ENCODE data around the gene CWC27.

Gene CWC27

DNA sequence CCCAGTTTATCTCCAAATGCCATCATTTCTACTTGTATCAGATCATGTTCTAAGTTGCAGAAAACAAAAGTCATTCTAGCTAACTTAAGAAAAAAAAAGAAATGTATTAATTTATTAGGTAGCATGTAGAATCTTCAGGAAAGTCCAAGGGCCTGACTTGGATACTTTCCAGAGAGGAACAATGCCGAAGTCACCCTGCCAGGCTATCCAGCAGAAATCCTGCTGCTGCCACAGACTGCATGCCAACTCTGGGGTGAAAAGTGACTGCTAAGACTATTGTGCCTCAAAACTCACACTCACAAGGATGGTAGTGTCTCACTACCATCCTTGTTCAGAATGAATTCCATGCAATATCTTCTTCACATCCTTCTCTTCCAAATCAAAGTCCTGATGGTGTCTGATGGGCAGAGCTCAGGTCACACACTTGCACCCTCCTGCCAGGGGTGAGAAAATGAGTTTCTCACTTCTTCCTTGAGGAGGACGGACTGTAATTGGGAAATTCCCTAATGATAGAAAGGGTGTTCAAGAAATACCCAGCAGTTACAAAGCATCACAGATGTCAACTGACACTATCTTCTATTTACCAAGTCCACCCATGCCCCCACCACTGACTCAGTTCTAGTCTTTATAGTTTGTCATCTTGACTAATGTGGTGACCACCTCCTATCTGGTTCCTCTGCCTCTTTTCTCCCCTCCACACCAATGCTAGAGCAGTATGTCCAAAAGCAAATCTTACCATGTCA, 279.4 kb downstream of the CWC27 start:
- no peaks in the 10 kb centered on the region for H3K36me3 ChIP-seq (ENCODE audit: insufficient read depth, low read length)
- H2AFZ ChIP-seq (ENCODE audit: low read length) = no peak overlapping the region
- H3K4me2 ChIP-seq (ENCODE audit: low read length) = no peak overlapping the region
- H3F3A ChIP-seq (ENCODE audit: insufficient read depth, low read length) = no peaks in the 10 kb centered on the region
- TF ChIP-seq EZH2 (IDR thresholded peaks at IDR 0.05; ENCODE audit: borderline replicate concordance, low read length) (no peak), CTCF (IDR thresholded peaks at IDR 0.05; ENCODE audit: low read length) (no peak)
- peaks cover 43% of the 10 kb centered on the region for H3K4me1 ChIP-seq (ENCODE audit: insufficient read depth, low read length, severe bottlenecking)
- H3K27me3 ChIP-seq (ENCODE audit: insufficient read depth, low read length) = no peaks in the 10 kb centered on the region
- no peaks in the 10 kb centered on the region for H3K9me3 ChIP-seq (ENCODE audit: low read length)
- H3K27ac ChIP-seq (ENCODE audit: low read depth, low read length, poor library complexity, severe bottlenecking) = peak overlapping the region; percentile 4
- no peak overlapping the region for H3K4me3 ChIP-seq (ENCODE audit: low read depth, low read length, poor library complexity, severe bottlenecking)
- H3K79me2 ChIP-seq (ENCODE audit: insufficient read depth, low read length) = no peaks in the 10 kb centered on the region
- no peaks in the 10 kb centered on the region for H3K9me2 ChIP-seq (ENCODE audit: low read depth, low read length)
- H3K9ac ChIP-seq (ENCODE audit: low read length) = no peak overlapping the region
- no peaks in the 10 kb centered on the region for H4K20me1 ChIP-seq (ENCODE audit: insufficient read depth, low read length)

DNA sequence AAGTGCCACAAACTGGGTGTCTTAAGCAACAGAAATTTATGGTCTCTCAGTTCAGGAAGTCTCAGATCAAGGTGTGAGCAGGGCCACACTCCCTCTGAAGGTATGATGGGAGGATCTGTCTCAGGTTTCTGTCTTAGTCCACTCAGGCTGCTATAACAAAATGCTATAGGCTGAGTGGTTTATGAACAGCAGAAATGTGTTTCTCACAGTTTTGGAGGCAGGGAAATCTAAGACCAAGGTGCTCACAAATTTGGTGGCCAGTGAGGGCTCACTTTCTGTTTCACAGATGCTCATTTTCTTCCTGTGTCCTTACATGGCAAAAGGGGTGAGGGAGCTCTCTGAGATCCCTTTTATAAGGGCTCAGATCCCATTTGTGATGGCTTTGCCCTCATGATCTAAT, 281.4 kb downstream of the CWC27 start:
- Histone ChIP-seq H3K4me1 (ENCODE audit: insufficient read depth, low read length, severe bottlenecking) (peaks cover 34% of the 10 kb centered on the region), H3K4me3 (ENCODE audit: low read depth, low read length, poor library complexity, severe bottlenecking) (no peak overlapping the region), H3K79me2 (ENCODE audit: insufficient read depth, low read length) (no peaks in the 10 kb centered on the region), H3K9me3 (ENCODE audit: low read length) (no peaks in the 10 kb centered on the region), H4K20me1 (ENCODE audit: insufficient read depth, low read length) (no peaks in the 10 kb centered on the region), H3K4me2 (ENCODE audit: low read length) (no peak overlapping the region), H3K27ac (ENCODE audit: low read depth, low read length, poor library complexity, severe bottlenecking) (peak overlapping the region; percentile 15), H3K9me2 (ENCODE audit: low read depth, low read length) (no peaks in the 10 kb centered on the region), H3F3A (ENCODE audit: insufficient read depth, low read length) (no peaks in the 10 kb centered on the region), H2AFZ (ENCODE audit: low read length) (no peak overlapping the region), H3K9ac (ENCODE audit: low read length) (no peak overlapping the region), H3K36me3 (ENCODE audit: insufficient read depth, low read length) (no peaks in the 10 kb centered on the region), H3K27me3 (ENCODE audit: insufficient read depth, low read length) (no peaks in the 10 kb centered on the region)
- TF ChIP-seq EZH2 (IDR thresholded peaks at IDR 0.05; ENCODE audit: borderline replicate concordance, low read length) = no peak

DNA sequence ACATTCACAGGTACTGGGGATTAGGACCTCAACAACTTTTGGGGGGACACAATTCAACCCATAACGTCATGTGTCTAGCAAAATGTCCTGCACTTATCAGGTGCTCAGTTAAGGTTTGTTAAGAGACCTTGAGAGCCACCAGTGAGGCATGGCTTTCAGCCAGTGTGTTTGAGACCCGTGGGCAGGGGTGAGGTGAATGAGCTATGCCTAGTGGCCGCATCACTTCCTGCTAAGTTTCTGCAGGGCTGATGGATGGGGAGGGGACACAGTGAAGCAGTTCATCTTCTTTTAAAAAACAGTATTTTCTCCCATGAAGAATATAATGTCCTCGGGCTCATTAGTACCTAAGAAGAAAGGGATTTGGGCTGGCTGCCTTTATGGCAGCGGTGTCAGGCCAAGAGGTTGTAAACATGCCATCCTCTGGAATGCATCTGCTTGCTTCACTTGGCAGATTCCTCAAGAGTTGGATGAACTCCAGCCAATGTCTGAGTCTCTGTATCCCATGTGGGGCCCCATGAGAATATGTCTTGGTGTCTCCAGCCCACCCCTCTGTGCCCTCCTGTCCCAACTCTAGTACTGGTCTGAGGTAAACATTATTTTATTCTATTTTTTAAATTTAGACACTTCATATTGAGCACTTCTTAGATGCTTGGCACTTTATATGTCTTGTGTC, 282.2 kb downstream of the CWC27 start:
- TF ChIP-seq CTCF (IDR thresholded peaks at IDR 0.05; ENCODE audit: low read length) (no peak), EZH2 (IDR thresholded peaks at IDR 0.05; ENCODE audit: borderline replicate concordance, low read length) (no peak)
- no peak overlapping the region for H3K4me2 ChIP-seq (ENCODE audit: low read length)
- H3F3A ChIP-seq (ENCODE audit: insufficient read depth, low read length) = no peaks in the 10 kb centered on the region
- H4K20me1 ChIP-seq (ENCODE audit: insufficient read depth, low read length) = no peaks in the 10 kb centered on the region
- no peaks in the 10 kb centered on the region for H3K9me2 ChIP-seq (ENCODE audit: low read depth, low read length)
- H3K9ac ChIP-seq (ENCODE audit: low read length) = no peak overlapping the region
- no peaks in the 10 kb centered on the region for H3K79me2 ChIP-seq (ENCODE audit: insufficient read depth, low read length)
- no peaks in the 10 kb centered on the region for H3K9me3 ChIP-seq (ENCODE audit: low read length)
- H3K4me1 ChIP-seq (ENCODE audit: insufficient read depth, low read length, severe bottlenecking) = peaks cover 34% of the 10 kb centered on the region
- no peaks in the 10 kb centered on the region for H3K27me3 ChIP-seq (ENCODE audit: insufficient read depth, low read length)
- peak overlapping the region; percentile 83 for H2AFZ ChIP-seq (ENCODE audit: low read length)
- no peak overlapping the region for H3K27ac ChIP-seq (ENCODE audit: low read depth, low read length, poor library complexity, severe bottlenecking)
- H3K36me3 ChIP-seq (ENCODE audit: insufficient read depth, low read length) = no peaks in the 10 kb centered on the region
- H3K4me3 ChIP-seq (ENCODE audit: low read depth, low read length, poor library complexity, severe bottlenecking) = no peak overlapping the region
